Breast epithelium (tissue), 4 donors: ENCODE measurements around the gene AASDH. TPM values are rescaled to one million over a fixed set of nuclear protein-coding genes. Genes with fewer than 3 reads are reported as not detected.
A peak's percentile ranks its signal among the peaks of the same experiment; 100 is the strongest.

Source experiments
- DNase-seq, 2 donors: peaks; one replicate each; pipeline ENCODE4 v3.0.0-alpha.2; 2019; ENCODE audit warnings: low spot score in 2 of 2
- H3K27ac ChIP-seq, 2 donors: fragments of 200-600 bp; sonication (generic) in 1 of 2; one replicate each; pipeline ENCODE4 v1.5.1; 2016 to 2019; ENCODE audit warnings: mild to moderate bottlenecking in 1 of 2
- H3K27me3 ChIP-seq, 2 donors: fragments of 200-600 bp; sonication (generic) in 1 of 2; one replicate each; pipeline versions ENCODE4 v1.5.1 to v1.6.0; 2017 to 2019; ENCODE audit warnings: control low read depth in 1 of 2, mild to moderate bottlenecking in 1 of 2
- H3K36me3 ChIP-seq: fragments of 200-600 bp; one replicate; pipeline ENCODE4 v1.5.1; 2019
- H3K4me1 ChIP-seq, 2 donors: fragments of 200-600 bp; sonication (generic); one replicate each; pipeline ENCODE4 v1.5.1; 2016 to 2019; ENCODE audit warnings: control low read depth in 1 of 2
- H3K4me3 ChIP-seq, 3 donors: fragments of 200-600 bp; sonication (generic); 1 replicate in 2 of 3; 2 replicates in 1 of 3; pipeline ENCODE4 v1.5.1; 2016 to 2019; ENCODE audit warnings: mild to moderate bottlenecking in 3 of 3, moderate library complexity in 2 of 3
- H3K9me3 ChIP-seq, 2 donors: fragments of 200-600 bp; sonication (generic) in 1 of 2; one replicate each; pipeline ENCODE4 v1.5.1; 2016 to 2019; ENCODE audit warnings: control low read depth in 1 of 2
- CTCF ChIP-seq, 3 donors: fragments of 450-650 bp; IDR thresholded peaks; one replicate each; pipeline ENCODE4 v1.5.1; 2016 to 2017; ENCODE audit warnings: antibody characterized with exemption in 3 of 3, mild to moderate bottlenecking in 3 of 3, moderate library complexity in 3 of 3
- POLR2A ChIP-seq: fragments of 450-650 bp; IDR thresholded peaks from one replicate; pipeline ENCODE4 v1.6.1; 2016; ENCODE audit warnings: antibody characterized with exemption, mild to moderate bottlenecking, moderate library complexity
- POLR2AphosphoS5 ChIP-seq, 3 donors: sonication (generic); formaldehyde crosslinking; IDR thresholded peaks; one replicate each; pipeline ENCODE4 v1.6.1; 2017; ENCODE audit warnings: antibody characterized with exemption in 3 of 3
- intact Hi-C: fragments of 100-400 bp; cut with DNase I; formaldehyde crosslinking; loops from one replicate; pipeline ENCODE4 v1.15.1; 2023; ENCODE audit warnings: low total_unique reads
- total RNA-seq, 3 donors: library from RNA; depleted of rRNA; stranded (reverse); fragments of >200 nt; gene quantifications; one replicate each; pipeline ENCODE4 v1.1.0, GENCODE V29; 2016

The AASDH gene
- total RNA-seq, 3 donors from 2014 or later = 10.4 to 18.3 (median 13.1) TPM

- Histone ChIP-seq H3K4me1 (no peaks in the 10 kb centered on the region), H3K36me3 (no peaks in the 10 kb centered on the region), H3K27me3 (no peaks in the 10 kb centered on the region), H3K27ac (no peak overlapping the region), H3K4me3 (no peak overlapping the region), H3K9me3 (no peaks in the 10 kb centered on the region)
- no peak for DNase-seq
- no peak for TF ChIP-seq POLR2AphosphoS5 (IDR thresholded peaks at IDR 0.05)
- no peak for TF ChIP-seq POLR2A
- TF ChIP-seq CTCF (IDR thresholded peaks at IDR 0.05) = no peak
- intact Hi-C loops = no loop called here
Measured at GRCh38 chr4:56293121-56293520, 94.2 kb downstream of the AASDH start.

- Histone ChIP-seq H3K9me3 (no peaks in the 10 kb centered on the region), H3K4me1 (no peaks in the 10 kb centered on the region), H3K27ac (no peak overlapping the region), H3K4me3 (peak overlapping the region in 2 of 3 donors; percentile 30 to 37), H3K36me3 (no peaks in the 10 kb centered on the region), H3K27me3 (no peaks in the 10 kb centered on the region)
- no peak for DNase-seq
- intact Hi-C loops = no loop called here
- no peak for TF ChIP-seq POLR2AphosphoS5 (IDR thresholded peaks at IDR 0.05)
Measured at GRCh38 chr4:56289934-56290333, 97.4 kb downstream of the AASDH start.

DNA sequence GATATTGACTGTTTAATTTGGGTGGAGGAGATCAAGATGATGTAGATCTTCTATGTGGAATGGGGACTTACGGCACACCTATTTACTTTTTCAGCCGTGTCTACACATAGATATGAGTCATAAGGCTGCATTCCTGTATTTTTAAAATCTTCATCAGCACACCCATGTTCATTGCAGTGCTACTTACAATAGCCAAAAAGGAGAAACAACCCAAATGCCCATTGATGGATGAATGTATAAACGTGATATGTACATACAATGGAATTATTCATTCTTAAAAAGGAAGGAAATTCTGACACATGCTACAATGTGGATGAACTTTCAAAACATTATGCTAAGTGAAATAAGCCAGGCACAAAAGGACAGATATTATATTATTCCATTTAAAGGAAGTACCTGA, 98.6 kb downstream of the AASDH start:
- no peak for DNase-seq
- H3K27ac ChIP-seq = no peak overlapping the region
- no peak overlapping the region for H3K4me3 ChIP-seq

More for the DNA sequence above, 98.6 kb downstream of the AASDH start:
- Histone ChIP-seq H3K36me3 (no peaks in the 10 kb centered on the region), H3K27me3 (no peaks in the 10 kb centered on the region), H3K9me3 (no peaks in the 10 kb centered on the region), H3K4me1 (no peaks in the 10 kb centered on the region)
- TF ChIP-seq POLR2A (no peak), CTCF (IDR thresholded peaks at IDR 0.05) (no peak), POLR2AphosphoS5 (IDR thresholded peaks at IDR 0.05) (no peak)
- intact Hi-C loops = no loop called here

Other genes starting within 250 kb of the AASDH start
- gene PPAT, start 48.1 kb upstream of the AASDH start, total RNA-seq = 1 to 10 TPM; 5.6 to 8.9 (median 6.6) TPM
- 10 to 100 TPM; 31.8 to 37.2 (median 35.1) TPM for gene PAICS, start 48.8 kb upstream of the AASDH start, total RNA-seq
- 10 to 100 TPM; 60.6 to 74.8 (median 71.8) TPM for gene SRP72, start 80.1 kb upstream of the AASDH start, total RNA-seq
- not detected for gene ARL9, start 118.3 kb upstream of the AASDH start, total RNA-seq